ENCODE results near the gene SORCS1.

SORCS1 gene

DNA sequence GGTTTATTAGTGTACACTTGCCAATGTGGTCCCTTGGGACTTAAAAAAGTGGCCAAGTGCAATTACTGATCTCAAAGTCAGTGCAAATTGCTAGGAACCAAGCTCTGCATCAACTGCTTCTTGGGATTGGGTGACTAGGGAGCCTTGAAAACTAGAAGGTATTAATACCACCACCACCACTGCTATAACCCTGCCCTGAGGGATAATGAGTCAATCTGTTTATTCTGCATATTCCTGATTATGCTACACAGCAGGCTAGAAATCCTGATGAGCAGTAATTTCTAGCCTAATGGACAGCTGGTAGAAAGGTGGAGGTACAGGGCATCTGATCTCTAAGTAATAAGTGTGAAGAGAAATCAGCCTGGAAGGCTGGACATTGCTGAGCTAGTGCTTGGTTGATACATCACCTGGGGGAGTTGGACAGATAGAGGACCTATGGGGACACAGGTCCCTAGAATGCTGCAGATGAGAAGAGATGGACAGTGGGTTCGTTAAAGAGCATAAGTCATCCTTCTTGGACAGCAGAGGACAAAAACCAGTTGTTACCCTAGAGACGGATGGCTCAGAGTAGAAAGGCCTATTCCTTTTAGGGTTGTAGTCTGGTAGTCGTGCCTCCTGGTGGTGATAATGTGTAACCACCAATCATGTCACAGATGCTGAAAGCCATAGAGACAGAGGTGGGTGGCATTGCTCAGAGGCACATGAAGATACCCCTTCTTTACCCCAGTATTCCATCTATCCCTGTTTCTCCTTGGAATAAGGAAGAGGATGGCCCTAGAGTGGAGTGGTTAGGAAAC is 554.8 kb downstream of the SORCS1 start:
- in situ Hi-C loops (cut with HindIII; ENCODE audit: low sequenced_read_pairs): no loop called here
- TF ChIP-seq, protein P1, sequence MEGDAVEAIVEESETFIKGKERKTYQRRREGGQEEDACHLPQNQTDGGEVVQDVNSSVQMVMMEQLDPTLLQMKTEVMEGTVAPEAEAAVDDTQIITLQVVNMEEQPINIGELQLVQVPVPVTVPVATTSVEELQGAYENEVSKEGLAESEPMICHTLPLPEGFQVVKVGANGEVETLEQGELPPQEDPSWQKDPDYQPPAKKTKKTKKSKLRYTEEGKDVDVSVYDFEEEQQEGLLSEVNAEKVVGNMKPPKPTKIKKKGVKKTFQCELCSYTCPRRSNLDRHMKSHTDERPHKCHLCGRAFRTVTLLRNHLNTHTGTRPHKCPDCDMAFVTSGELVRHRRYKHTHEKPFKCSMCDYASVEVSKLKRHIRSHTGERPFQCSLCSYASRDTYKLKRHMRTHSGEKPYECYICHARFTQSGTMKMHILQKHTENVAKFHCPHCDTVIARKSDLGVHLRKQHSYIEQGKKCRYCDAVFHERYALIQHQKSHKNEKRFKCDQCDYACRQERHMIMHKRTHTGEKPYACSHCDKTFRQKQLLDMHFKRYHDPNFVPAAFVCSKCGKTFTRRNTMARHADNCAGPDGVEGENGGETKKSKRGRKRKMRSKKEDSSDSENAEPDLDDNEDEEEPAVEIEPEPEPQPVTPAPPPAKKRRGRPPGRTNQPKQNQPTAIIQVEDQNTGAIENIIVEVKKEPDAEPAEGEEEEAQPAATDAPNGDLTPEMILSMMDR (IDR thresholded peaks at IDR 0.05; ENCODE audit: low read depth, low read length): peak; percentile 28
- no peak for DNase-seq (ENCODE audit: low read depth, low spot score)
- H3K4me3 ChIP-seq (ENCODE audit: low read depth, low read length): no peak overlapping the region

DNA sequence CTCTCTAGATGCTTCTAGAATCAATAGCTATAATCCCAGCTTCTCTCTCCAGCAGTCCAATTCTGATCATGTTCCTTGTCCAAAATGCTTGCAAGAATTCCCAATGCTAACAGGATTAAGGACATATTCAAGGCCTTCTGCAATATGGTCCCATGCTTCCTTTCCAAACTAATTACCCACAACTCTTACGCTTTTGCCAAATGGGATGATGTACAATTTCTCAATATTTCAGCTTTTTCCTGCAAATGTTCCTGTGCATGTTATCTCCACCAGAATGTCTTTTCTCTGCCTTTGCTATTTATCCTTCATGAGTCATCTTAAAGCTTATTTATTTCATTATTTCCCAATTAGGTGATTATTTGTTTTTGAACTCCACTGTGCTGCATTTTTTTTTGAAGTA is 556.4 kb downstream of the SORCS1 start:
- H3K4me3 ChIP-seq (ENCODE audit: low read depth, low read length): no peak overlapping the region
- DNase-seq (ENCODE audit: low read depth, low spot score): no peak
- in situ Hi-C loops (cut with HindIII; ENCODE audit: low sequenced_read_pairs): no loop called here
- TF ChIP-seq, protein P1 (IDR thresholded peaks at IDR 0.05; ENCODE audit: low read depth, low read length): no peak

DNA sequence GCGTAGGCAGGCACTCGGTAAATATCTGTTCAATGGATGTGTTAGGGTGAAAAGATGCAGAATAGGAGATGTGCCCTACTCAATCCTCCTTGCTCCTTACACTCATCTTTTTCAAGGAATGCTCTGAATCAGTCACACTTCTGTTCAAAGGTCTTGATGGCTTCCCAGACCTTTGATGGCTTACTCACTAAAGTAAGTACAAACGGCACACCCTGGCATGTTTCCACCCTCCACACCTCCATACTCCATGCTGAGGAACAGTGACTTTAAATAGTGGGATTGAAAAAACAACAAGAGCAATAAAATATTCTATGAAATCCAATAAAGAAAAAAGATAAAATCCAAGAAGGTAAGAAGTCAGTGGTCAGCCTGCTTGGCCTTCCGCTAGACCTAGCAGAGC is 569.2 kb downstream of the SORCS1 start:
- no peak overlapping the region for H3K4me3 ChIP-seq (ENCODE audit: low read depth, low read length)
- in situ Hi-C loops (cut with HindIII; ENCODE audit: low sequenced_read_pairs): no loop called here
- DNase-seq (ENCODE audit: low read depth, low spot score): no peak
- TF ChIP-seq, protein P1 (IDR thresholded peaks at IDR 0.05; ENCODE audit: low read depth, low read length): no peak

DNA sequence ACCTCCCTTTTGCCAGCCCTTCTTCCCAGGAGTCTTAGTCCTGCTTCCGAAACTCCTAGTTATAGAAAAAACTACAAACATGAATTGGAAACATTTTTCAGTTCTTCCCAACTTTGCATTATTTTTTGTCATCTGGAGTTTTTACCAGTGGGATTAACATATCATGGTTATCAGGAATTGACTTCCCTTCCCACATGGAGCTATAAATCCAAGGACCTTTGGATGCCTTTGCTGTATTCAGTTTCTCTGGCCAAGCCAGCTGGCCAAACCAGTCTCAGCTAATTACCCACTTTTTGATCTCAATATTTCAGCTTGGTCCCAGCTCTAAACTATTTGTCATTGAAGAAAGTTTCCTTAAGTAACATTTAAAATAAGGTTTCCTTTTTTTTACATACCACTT is 570.6 kb downstream of the SORCS1 start:
- in situ Hi-C loops (cut with HindIII; ENCODE audit: low sequenced_read_pairs): no loop called here
- TF ChIP-seq, protein P1 (IDR thresholded peaks at IDR 0.05; ENCODE audit: low read depth, low read length): no peak
- H3K4me3 ChIP-seq (ENCODE audit: low read depth, low read length): no peak overlapping the region
- no peak for DNase-seq (ENCODE audit: low read depth, low spot score)

DNA sequence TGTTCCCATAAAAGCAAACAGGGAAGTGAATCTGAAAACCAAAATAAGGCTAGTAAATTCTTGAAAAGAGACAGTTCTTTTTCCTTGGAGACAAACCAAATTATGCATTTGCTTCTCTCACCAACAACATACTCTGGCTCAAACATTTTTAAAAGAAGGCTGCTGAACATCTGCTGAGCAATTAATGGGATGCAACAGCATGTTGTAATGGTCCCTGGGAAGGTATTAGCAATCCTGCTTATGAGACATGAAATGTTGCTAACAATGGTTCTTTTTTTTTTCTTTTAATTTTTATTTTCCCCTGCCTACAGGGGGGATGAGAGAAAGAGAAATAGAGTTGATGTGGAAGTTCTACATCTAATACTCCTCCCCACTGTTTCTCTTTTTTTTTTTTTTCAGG is 572.1 kb downstream of the SORCS1 start:
- H3K4me3 ChIP-seq (ENCODE audit: low read depth, low read length): no peak overlapping the region
- no peak for DNase-seq (ENCODE audit: low read depth, low spot score)
- in situ Hi-C loops (cut with HindIII; ENCODE audit: low sequenced_read_pairs): no loop called here
- TF ChIP-seq, protein P1 (IDR thresholded peaks at IDR 0.05; ENCODE audit: low read depth, low read length): no peak

DNA sequence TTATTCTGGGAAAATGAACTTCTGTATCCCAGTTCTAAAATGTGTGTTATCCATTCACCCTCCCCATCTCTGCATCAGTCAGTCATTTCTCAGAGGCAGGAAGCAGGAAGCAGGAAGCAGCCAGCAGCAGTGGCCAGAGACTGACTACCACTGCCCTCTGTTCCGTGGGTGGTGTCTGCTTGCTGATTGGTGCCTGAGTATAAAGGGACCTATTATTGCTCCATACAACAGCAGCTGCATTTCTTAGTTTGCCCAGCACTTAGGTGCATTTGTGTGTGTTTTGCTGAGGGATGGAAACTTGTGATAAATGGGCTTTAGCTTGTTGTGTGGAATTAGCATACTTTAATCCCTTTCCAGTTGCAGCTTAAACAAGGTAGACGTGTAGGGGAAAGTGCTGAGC is 582.2 kb downstream of the SORCS1 start:
- no peak for DNase-seq (ENCODE audit: low read depth, low spot score)
- no peak overlapping the region for H3K4me3 ChIP-seq (ENCODE audit: low read depth, low read length)
- in situ Hi-C loops (cut with HindIII; ENCODE audit: low sequenced_read_pairs): no loop called here
- TF ChIP-seq, protein P1 (IDR thresholded peaks at IDR 0.05; ENCODE audit: low read depth, low read length): no peak

All from astrocyte of the spinal cord (primary cell).